ENCODE data around the gene DNM3.

The DNM3 gene

DNA sequence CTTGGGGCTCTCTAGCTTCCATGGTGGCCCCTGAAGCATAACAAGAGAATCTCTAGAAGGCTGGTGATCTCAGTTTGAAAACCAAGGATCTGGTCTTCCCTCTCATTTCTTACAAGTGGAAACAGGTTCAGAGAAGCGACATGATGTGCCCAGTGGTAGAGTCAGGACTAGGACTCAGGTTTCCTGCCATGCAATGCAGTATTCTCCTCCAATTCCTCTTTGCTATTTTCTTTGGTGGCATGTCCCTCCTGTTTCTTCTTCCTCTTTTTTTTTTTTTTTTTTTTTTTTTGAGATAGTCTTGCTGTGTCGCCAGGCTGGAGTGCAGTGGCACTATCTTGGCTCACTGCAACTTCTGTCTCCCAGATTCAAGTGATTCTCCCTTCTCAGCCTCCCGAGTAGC lies 383.6 kb downstream of the DNM3 start (continued):
- TF ChIP-seq, protein P1, sequence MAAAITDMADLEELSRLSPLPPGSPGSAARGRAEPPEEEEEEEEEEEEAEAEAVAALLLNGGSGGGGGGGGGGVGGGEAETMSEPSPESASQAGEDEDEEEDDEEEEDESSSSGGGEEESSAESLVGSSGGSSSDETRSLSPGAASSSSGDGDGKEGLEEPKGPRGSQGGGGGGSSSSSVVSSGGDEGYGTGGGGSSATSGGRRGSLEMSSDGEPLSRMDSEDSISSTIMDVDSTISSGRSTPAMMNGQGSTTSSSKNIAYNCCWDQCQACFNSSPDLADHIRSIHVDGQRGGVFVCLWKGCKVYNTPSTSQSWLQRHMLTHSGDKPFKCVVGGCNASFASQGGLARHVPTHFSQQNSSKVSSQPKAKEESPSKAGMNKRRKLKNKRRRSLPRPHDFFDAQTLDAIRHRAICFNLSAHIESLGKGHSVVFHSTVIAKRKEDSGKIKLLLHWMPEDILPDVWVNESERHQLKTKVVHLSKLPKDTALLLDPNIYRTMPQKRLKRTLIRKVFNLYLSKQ (tag by site-specific recombination; IDR thresholded peaks at IDR 0.05; ENCODE audit: borderline replicate concordance) = no peak
- TF ChIP-seq EGR2 (tag by site-specific recombination; IDR thresholded peaks at IDR 0.05; ENCODE audit: low read depth) = no peak
- TF ChIP-seq ZBTB20 (tag by site-specific recombination; IDR thresholded peaks at IDR 0.05) = no peak
- no peak for TF ChIP-seq KLF17 (tag by site-specific recombination; IDR thresholded peaks at IDR 0.05)

DNA sequence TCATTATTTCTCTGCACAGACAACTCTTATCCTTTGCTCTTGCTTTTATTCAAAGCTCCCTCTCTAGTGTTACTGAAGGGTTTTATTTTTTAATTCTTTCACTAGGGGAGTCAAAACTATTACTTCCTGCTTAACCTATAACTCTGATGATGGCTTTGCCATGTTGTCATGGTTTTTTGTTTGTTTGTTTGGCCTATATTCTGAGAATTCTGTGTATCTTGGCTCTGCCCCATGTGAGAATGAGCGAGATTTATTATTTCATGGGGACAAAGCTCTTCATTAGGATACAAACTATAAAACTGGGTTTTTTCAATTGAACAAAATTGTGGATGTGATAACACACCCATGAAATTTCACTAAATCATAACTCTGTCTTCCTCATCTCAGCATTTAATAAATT lies 388.6 kb downstream of the DNM3 start:
- no peaks in the 10 kb centered on the region for H3K9me3 ChIP-seq (ENCODE audit: control insufficient read depth, insufficient read depth, low read depth, low read length)
- H3K36me3 ChIP-seq (ENCODE audit: control insufficient read depth in 2 of 2, insufficient read depth in 1 of 2, low read length in 2 of 2) = no peaks in the 10 kb centered on the region
- ChIA-PET POLR2A (no interaction called here), CTCF (interaction anchor here (0.5 to 1.2 kb wide), 2 partner anchors 11 to 200 kb away, joined by 3 read pairs; no protein-coding TSS in a partner anchor)
- no peak overlapping the region for H3K27ac ChIP-seq (ENCODE audit: extremely low read depth, low read depth, low read length)
- no peaks in the 10 kb centered on the region for H3K4me1 ChIP-seq (ENCODE audit: control insufficient read depth, insufficient read depth, low read length)
- no peak overlapping the region for H3K4me3 ChIP-seq (ENCODE audit: low read depth, low read length)
- TF ChIP-seq ZNF433 (tag by site-specific recombination; IDR thresholded peaks at IDR 0.05; ENCODE audit: low read depth) (no peak), ZNF514 (tag by site-specific recombination; IDR thresholded peaks at IDR 0.05) (no peak), SETDB1 (IDR thresholded peaks at IDR 0.05; ENCODE audit: insufficient read length, low read length) (no peak), ZNF239 (tag by site-specific recombination; IDR thresholded peaks at IDR 0.05) (no peak), ZNF404 (tag by site-specific recombination; IDR thresholded peaks at IDR 0.05) (no peak), ZNF830 (tag by site-specific recombination; IDR thresholded peaks at IDR 0.05; ENCODE audit: low read depth) (no peak), ZNF670 (tag by site-specific recombination; IDR thresholded peaks at IDR 0.05; ENCODE audit: low read depth) (no peak), ZBTB7A (tag by site-specific recombination; IDR thresholded peaks at IDR 0.05; ENCODE audit: low read depth) (no peak), ZNF211 (tag by site-specific recombination; IDR thresholded peaks at IDR 0.05; ENCODE audit: low read depth) (no peak)
- TF ChIP-seq, protein P2, sequence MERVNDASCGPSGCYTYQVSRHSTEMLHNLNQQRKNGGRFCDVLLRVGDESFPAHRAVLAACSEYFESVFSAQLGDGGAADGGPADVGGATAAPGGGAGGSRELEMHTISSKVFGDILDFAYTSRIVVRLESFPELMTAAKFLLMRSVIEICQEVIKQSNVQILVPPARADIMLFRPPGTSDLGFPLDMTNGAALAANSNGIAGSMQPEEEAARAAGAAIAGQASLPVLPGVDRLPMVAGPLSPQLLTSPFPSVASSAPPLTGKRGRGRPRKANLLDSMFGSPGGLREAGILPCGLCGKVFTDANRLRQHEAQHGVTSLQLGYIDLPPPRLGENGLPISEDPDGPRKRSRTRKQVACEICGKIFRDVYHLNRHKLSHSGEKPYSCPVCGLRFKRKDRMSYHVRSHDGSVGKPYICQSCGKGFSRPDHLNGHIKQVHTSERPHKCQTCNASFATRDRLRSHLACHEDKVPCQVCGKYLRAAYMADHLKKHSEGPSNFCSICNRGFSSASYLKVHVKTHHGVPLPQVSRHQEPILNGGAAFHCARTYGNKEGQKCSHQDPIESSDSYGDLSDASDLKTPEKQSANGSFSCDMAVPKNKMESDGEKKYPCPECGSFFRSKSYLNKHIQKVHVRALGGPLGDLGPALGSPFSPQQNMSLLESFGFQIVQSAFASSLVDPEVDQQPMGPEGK (tag by site-specific recombination; IDR thresholded peaks at IDR 0.05) = no peak
- TF ChIP-seq, protein P3, sequence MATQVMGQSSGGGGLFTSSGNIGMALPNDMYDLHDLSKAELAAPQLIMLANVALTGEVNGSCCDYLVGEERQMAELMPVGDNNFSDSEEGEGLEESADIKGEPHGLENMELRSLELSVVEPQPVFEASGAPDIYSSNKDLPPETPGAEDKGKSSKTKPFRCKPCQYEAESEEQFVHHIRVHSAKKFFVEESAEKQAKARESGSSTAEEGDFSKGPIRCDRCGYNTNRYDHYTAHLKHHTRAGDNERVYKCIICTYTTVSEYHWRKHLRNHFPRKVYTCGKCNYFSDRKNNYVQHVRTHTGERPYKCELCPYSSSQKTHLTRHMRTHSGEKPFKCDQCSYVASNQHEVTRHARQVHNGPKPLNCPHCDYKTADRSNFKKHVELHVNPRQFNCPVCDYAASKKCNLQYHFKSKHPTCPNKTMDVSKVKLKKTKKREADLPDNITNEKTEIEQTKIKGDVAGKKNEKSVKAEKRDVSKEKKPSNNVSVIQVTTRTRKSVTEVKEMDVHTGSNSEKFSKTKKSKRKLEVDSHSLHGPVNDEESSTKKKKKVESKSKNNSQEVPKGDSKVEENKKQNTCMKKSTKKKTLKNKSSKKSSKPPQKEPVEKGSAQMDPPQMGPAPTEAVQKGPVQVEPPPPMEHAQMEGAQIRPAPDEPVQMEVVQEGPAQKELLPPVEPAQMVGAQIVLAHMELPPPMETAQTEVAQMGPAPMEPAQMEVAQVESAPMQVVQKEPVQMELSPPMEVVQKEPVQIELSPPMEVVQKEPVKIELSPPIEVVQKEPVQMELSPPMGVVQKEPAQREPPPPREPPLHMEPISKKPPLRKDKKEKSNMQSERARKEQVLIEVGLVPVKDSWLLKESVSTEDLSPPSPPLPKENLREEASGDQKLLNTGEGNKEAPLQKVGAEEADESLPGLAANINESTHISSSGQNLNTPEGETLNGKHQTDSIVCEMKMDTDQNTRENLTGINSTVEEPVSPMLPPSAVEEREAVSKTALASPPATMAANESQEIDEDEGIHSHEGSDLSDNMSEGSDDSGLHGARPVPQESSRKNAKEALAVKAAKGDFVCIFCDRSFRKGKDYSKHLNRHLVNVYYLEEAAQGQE (tag by site-specific recombination; IDR thresholded peaks at IDR 0.05) = no peak

DNA sequence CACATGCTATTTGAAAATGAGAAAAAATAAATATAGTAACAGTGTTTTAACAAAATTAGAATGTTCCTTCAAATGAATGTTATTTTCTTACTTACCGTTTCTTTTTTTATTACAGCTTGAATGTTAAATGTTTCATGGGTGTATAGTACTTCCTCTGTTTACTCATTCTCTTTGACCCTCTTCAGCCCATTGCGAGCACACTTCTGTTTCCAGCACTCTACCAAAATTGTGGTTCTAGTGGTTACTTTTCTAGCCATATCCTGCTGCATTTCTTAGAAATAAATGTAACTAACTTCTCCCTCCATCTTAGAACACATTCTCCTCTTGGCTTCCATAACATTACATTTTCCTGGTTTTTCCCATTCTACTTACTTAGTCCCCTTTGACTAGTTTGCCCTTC lies 389.2 kb downstream of the DNM3 start:
- Histone ChIP-seq H3K36me3 (ENCODE audit: control insufficient read depth in 2 of 2, insufficient read depth in 1 of 2, low read length in 2 of 2) (no peaks in the 10 kb centered on the region), H3K4me1 (ENCODE audit: control insufficient read depth, insufficient read depth, low read length) (no peaks in the 10 kb centered on the region), H3K9me3 (ENCODE audit: control insufficient read depth, insufficient read depth, low read depth, low read length) (no peaks in the 10 kb centered on the region), H3K27ac (ENCODE audit: extremely low read depth, low read depth, low read length) (no peak overlapping the region), H3K4me3 (ENCODE audit: low read depth, low read length) (no peak overlapping the region)
- POLR2A ChIA-PET = no interaction called here
- TF ChIP-seq YY1 (tag by site-specific recombination; IDR thresholded peaks at IDR 0.05) (no peak), ZNF214 (tag by site-specific recombination; IDR thresholded peaks at IDR 0.05; ENCODE audit: borderline replicate concordance) (no peak)
- CTCF ChIA-PET = interaction anchor here (1.2 kb wide), 1 partner anchor 11 kb away, joined by 3 read pairs; no protein-coding TSS in a partner anchor
